Measurements from ENCODE around the gene EXTL1.

The EXTL1 gene

DNA sequence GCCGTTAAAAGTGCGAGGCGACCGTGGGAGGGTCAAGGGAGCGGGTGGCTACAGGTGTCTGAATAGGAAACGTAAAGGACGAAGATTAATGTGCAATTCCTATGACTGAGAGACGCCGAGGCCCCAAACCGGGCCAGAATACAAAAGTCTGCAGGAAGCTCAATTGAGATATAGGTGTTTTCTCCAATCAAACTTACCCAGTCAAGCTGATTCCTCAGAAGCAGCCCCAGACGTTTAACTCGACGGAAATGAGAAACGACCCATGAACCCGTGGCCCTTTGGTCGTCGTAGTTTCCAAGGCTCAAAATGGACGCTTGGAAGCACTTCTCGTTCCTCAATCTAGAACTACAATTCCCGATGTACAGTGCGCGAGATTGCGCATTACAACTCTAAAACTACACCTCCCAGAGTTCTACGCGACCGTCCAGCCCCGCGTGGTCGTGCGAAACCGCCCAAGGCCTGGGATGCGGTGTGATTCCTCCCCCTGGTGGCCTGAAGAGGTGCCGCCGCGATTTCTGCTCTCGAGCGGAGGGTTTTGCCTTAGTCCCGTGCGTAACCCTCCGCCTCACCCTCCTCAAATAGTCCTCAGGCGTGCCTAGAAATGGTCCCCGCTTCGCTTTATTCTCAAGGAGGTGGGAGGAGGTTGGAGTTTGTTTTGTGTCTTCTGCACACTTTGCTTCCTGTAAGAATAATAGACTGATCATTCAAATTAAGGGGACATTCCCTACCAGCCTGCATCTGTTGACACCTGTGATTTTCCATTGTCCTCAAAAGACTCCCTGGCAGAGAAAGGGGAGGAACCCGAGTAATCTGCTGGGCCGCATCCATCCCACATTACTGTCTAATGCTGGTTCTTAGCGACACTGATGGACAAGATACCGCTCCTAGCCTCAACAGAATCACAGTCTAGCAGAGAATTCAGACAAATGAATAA is 23.5 kb upstream of the EXTL1 start, which contains the start of gene PAFAH2:
Gene PAFAH2, minus strand, starts transcription at position 236 of the 934 bp plus-strand sequence. CDS start 7,247 bp downstream, outside the sequence.
- DNase-seq (ENCODE audit: low read depth), result peak; percentile 94

DNA sequence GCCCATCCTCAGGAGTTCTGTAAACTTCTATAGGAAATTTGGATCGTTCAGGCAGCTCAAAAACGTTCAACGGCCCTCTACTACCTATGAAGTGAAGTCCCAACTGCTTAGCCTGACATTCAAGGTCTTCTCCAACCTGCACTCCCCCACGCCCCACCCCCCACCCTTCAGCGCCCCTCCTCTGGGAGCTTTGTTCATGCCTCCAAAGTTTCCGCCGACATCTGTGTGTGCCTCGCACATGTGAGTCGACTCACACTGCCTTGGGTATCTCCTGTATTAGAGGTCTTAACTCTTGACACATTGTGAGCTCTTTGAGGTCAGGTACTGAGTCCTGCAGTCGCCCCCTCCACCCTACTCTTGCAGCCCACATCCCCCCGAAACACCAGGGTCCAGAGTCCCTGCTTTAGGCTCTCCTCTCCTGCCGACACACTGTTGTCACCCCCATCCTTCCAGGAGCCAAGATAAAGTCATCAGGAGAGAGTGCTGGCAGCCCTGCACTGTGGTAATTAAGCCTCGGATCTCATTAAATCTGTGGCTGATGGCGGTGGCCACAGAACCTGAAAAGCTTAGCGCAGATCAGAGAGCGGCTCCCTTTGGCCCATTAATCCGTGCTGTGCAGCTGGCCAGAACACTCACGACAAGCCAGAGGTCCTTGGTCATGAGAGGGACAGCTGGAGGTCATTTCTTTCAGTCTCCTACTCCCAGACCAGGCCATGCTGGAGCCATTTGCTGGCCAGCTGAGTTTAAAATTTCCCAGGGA is 22.4 kb upstream of the EXTL1 start:
- no peak for DNase-seq (ENCODE audit: low read depth)

DNA sequence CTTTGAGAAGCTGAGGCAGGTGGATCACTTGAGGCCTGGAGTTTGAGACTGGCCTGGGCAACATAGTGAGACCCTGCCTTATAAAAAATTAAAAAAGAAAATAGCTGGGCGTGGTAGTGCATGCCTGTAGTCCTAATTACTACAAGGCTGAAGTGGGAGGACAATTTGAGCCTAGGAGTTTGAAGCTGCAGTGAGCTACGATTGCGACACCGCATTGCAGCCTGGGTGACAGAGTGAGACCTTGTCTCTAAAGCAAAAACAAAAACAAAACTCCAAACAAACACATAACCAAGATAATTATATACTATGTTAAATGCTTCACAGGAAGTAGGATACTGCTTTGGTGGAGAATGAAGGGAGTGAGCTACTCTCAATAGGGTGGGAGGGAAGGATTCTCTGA is 18.3 kb upstream of the EXTL1 start:
- no peak for DNase-seq (ENCODE audit: low read depth)

DNA sequence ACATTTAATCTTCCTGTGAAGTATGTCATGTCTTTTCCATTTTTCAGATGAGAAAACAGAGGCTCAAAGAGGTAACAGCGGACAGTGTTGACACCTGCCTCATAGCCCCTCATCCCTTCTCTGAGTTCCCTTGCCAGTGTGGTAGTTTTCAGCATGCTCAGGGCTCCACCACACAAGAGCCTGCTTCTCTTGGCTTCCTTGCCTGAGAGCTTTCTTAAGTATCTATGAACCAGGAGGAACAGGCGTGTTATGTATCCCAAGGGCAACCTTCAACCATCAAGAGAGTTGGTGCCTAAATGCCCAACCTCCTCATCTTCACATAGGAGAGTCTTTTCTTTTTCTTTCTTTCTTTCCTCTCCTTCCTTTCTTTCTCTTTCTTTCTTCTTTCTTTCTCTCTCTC is 17.8 kb upstream of the EXTL1 start:
- DNase-seq (ENCODE audit: low read depth), result no peak

DNA sequence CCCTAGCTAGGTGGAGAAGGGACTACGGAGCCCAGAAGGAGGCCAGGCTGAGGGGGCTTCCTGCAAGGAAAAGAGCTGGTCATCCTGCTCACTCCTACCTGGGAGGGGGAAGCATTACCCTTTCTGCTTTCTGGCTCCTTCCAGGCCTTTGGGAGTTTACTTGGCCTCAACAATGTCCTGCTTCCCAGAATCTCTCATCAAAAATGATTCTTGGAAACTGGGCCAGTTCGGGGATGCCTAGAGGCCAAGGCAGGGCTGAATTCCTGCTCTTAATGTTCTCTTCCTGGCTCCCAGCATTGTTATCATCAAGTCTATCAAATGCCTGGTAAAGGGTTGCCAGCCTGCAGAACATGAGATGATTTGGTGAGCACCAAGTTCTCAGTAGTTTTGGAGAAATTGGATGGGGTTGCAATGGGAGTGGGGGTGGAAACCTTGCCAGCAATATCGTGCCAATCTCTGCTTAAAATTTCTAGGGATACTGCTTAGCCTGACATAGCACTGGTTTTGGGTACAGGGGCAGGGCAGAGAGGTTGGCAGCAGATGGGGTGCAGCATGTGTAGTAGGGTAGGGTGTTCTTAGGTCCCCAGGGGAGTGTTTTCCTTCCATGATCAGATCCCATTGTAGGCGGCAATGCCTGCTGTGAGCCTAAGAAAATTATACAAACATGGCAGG is 16.0 kb upstream of the EXTL1 start:
- no peak for DNase-seq (ENCODE audit: low read depth)

DNA sequence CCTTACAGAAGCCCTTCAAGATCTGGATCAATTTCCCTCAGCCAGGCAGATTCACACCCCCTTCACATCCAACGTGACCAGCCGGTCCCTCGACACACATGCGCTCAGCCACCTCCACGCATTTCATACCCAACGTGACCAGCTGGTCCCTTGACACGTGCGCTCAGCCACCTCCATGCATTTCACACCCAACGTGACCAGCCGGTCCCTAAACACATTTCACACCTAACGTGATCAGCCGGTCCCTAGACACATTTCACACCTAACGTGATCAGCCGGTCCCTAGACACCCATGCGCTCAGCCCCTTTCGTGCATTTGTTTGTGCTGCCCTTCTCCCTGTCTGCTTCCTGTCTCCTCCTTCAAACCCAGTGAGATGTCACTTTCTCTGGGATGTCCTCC is 14.9 kb upstream of the EXTL1 start:
- no peak for DNase-seq (ENCODE audit: low read depth)

DNA sequence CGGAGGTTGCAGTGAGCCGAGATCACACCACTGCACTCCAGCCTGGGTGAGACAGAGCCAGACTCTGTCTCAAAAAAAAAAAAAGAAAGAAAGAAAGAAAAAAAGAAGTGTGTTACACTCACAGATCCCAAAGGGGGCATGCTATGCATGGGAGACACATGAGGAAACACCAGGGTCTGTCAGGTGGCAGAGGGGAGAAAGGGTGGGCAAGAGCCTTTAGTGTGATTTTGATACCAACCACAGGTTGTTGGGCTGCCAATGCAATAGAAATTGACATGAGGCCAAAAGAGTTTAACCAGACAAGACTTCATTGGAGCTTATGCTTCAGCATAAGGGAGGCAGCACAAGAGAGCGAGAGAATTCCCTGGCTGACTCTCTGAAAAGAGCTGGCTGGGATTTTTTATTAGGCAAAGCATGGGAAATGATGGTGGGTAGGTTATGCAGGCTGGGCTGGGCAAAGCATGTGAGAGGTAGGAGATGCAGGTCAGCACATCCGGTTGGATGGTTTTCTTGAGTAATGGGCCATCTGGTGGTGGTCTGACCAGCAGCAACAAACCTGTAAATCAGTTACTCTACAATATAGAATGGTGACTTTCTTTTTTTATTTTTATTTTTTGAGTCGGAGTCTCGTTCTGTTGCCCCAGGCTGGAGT is 11.7 kb upstream of the EXTL1 start:
- DNase-seq (ENCODE audit: low read depth), result no peak

DNA sequence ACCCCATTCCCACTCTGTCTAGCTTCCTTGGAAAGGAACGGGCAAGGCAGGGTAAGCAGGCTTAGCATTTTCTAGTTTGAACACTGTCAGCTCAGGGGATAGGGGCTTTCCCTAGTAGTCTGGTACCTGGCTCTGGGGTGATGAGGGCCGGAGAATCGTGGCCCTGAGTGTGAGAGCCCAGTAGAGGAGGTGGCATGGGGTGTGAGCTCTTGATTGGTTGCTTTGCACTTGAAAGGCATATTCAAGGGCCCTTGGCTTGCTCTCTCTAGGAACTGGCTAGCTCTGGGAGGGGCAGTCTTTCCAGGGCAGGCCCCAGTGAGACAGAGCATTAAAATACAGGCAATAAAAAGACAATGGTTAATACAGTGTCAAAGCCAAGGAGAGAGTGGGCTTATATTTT is 10.8 kb upstream of the EXTL1 start:
- DNase-seq (ENCODE audit: low read depth), result no peak

DNA sequence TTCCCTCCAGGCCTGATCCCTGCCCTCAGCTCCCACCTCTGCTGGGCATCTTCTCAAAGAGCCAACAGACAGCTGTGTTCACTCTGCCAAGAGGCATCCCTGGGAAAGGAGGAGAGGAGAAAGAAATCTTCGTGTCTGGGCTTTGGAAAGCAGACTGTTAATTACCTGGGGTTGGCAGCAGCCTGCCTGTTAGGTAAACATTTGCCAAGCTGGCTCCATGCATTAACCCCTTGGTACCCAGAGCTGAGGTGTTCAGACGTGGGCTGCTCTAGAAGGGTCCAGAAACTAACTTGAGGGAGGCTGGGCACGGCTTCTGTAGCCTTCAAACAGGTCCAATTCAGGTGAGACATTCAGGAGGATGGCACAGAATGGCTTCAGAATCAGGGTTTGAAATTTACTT is 8.7 kb upstream of the EXTL1 start:
- no peak for DNase-seq (ENCODE audit: low read depth)

DNA sequence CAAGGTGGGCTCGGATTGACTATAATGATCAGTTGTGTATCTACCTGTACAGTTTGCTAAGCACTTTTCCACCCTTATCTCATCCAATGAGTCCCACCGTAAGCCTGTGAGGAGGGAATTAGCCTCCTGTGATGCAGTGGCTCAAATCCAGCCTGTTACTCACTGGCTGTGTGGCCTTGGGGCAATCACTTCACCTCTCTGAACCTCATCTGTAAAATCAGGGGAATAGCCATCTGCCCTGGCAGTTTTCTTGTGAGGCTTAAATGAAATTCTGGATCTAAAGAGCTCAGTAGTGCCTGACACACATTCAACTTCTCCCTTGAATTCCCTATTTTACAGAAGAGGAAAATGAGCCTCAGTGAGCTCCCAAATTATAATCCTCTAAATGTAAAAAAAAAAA is 7.4 kb upstream of the EXTL1 start:
- no peak for DNase-seq (ENCODE audit: low read depth)

DNA sequence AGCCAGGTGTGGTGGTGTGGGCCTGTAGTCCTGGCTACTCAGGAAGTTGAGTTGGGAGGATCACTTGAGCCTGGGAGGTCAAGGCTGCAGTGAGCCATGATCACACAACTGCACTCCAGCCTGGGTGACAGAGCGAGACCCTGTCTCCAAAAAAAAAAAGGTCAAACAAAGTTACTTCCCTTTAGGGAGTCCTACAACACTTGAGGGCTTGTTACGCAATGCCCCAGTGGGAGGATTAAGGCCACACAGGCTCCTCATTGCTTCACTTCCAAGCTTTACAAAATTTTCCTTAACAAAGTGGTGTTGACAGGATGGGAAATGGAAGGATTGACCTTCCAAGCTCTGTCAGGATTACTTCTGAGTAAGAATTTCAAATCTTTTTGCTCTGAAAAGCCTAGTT is 6.2 kb upstream of the EXTL1 start:
- DNase-seq (ENCODE audit: low read depth), result no peak

DNA sequence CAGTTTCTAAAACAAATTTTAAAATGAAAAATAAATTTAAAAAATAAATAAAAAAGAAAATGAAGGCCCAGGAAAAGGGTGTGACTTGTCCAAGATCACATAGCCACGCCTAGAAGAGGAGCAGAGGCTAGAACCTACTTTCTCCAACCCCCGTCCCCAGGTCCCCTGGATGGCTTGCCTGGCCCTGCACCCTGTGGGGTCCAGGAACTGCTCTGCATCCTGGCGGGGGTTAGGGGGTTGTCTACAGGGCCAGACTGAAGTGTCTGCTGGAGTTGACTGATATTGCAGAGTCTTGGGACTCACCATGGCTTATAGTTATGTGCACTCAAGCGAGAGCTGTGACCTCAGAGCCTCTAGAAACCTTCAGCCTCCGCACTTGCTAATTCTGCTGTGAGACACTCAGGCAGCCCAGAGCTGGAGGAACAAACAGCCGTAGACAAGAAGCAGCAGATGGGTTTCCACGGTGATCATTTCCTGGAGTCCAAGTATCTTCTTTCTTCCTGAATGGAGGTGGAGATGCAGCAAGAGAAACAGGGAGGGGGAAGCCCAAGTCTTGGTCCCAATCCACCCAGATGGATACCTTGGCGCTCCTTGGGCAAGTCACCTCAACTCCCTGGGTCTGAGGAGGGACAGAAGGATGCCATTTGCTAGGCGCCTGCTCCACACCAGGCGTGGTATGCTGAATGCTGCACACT is 5.2 kb upstream of the EXTL1 start:
- no peak for DNase-seq (ENCODE audit: low read depth)

DNA sequence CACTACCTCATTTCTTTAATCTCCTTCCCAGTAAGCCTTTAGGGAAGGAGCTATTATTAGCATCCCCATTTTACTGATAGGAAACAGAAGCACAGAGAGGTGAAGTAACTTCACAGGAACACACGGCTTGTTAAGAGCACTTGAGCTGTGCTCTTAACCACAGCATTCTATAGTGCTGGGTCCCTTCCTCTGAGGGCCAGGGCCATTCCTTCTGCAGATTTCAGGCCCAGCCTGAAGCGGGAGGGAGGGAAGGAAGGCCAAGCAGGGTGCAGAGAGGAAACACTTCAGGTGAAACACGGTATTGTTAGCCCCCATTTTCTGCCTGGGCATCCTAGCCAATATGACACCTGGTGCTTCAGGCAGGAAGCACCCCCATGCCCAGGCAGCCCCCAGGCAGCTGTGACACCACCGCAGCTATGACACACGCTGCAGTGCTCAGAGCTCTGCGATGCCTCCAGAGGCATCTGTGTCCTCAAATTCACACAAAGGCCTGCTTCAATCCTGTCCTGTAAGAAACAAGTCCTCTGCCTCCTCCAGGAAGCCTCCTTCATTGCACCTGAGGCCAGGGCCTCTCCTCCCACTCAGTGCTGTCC is 4.5 kb upstream of the EXTL1 start:
- DNase-seq (ENCODE audit: low read depth), result no peak

DNA sequence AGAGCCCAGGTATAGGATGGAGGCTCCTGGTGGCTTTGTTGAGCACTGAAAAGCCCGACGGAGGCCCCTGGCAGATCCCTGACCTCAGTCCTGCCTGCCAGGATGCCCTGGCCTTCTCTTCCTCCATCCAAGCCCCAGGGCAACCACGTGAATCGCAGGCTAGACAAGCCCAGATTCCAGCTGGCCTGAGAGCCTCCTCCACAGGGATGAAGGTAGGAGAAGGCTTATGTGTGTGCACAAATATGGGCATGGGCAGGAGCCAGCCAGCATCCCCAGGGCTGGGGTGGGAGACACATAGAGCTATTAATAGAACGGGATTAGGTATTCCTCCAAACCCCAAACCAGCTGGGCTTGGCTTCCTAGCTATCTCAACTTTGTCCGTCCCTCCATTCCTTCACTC is 4.0 kb upstream of the EXTL1 start:
- no peak for DNase-seq (ENCODE audit: low read depth)

DNA sequence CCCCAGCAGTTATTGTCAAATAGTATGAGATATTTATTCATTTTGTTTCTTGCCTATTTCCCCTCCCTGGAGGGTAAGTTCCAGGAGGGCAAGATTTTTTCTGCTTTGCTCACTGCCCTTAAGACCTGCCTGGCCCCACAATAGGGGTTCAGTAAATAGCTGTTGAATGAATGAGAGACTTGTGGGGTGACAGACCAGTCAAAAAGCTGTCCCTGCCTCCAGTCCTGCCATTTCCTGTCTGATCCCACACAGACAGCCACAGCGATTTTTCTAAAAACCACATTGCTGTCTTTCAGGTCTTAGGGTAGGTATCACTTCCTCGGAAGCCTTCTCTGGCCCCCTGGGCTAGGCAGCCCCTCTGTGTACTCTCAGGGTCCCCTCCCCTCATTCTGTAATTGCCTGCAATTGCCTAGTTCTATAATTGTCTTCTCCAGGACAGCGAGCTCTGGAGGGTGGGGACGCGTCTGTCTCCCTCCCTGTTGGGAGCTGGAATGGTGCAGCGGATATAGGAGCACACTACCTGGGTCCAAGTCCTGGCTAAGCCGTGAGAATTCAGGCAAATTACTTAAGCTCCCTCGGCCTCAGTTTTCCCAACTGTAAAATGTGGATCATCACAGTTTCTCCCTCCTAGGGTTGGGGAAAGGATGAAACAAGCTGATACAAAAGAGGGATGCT is 1.8 kb upstream of the EXTL1 start:
- no peak for DNase-seq (ENCODE audit: low read depth)

DNA sequence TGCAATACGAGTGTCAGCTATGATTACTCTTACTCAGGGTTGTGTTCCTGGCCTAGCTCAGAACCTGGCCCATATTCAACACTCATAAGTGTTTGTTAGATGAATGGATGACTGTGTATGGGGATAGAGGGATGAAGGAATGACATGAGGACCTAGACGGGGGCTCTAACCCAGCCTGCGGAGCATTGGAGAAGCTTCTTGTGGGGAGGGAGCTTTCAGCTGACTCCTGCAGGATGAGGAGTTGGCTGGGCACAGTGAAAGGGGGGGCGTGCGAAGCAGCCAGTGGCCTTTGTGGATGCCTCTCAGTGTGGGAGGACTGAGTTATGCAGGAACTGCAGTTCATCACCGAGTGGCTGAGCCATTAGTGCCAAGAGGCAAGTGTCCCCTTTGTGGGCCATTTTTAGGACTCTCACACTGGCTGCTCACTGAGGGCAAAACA is 1.2 kb upstream of the EXTL1 start:
- no peak for DNase-seq (ENCODE audit: low read depth)

DNA sequence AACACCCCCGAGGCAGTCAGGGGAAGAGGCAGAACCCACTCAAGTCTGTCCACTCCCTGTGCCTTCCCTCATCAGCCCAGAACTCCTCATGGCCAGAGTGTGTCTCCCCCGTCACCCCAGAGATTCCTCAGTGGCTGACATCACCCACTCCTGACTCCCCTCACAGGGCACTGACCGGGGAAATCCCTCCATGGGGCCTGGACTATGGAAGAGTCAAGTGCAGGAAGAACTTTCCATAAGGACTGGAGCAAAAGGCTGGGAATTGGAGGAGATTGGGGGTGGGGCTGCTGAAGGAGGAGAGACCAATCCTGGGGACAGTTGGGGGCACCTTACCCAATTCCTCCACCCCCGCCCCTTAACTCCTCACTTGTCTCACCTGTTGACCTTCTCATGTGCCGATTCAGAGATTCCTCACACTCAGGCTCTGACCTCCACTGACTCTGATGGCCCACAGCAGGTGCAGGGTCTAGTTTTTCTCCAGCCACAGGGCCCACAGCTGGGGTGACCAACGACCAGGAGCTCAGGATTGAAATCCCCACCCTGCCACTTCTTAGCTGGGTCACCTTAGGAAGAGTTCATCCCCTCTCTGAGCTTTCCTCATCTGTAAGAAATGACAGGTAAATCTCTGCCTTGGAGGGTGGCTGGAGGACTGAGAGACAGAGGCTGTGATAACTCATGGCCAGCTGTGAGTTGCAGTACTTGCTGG is 481 bp upstream of the EXTL1 start:
- DNase-seq (ENCODE audit: low read depth), result no peak

DNA sequence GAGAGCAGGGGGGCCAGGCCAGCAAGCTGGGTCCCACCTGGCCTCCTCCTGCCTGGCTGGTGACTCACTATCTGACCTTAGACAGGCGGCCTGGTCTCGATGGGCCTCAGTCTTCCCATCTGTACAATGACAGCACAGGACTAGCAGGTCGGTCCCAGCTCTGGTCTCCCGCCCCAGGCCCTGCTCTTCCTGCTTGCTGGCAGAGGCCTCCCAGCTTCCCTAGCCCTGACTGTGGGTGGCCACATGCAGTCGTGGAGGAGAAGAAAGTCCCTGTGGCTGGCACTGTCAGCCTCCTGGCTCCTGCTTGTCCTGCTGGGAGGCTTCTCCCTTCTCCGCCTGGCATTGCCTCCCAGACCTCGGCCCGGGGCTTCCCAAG is 817 bp downstream of the EXTL1 start:
- DNase-seq (ENCODE audit: low read depth), result no peak

DNA sequence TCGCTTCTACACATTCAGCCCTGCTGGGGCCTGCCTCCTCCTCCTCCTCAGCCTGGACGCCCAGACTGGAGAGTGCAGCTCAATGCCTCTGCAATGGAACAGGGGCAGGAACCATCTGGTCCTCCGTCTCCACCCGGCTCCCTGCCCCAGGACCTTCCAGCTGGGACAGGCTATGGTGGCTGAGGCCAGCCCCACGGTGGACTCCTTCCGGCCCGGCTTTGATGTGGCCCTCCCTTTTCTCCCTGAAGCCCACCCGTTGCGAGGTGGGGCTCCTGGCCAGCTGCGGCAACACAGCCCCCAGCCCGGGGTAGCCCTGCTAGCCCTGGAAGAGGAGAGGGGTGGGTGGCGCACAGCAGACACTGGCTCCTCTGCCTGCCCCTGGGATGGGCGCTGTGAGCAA is 1.4 kb downstream of the EXTL1 start:
- no peak for DNase-seq (ENCODE audit: low read depth)

DNA sequence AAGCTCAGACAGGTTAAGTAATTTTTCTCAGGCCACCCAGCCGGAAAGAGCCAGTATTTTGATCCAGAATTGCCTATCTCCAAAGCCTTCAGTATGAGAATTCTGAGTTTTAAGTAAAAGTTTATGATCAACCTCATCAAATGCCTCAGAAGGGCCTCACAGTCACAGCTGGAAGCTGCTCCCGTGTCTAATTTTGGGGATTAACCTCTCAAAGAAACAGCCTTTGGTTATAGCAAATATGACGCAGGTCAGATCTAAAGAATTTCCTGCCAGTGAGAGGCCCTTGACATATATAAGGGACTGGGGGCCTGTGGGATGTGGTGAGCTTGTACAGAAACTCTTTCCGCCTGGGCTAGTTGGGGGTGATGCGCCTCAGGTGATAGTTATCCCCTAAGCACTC is 2.3 kb downstream of the EXTL1 start:
- DNase-seq (ENCODE audit: low read depth), result no peak

Measured in stimulated activated CD4-positive, alpha-beta T cell treated with anti-CD3 and anti-CD28 coated beads, Interleukin-2, amount 100 ng/mL, for 4 hours (primary cell).